ENCODE results near the gene GPRC5D.

Gene GPRC5D

DNA sequence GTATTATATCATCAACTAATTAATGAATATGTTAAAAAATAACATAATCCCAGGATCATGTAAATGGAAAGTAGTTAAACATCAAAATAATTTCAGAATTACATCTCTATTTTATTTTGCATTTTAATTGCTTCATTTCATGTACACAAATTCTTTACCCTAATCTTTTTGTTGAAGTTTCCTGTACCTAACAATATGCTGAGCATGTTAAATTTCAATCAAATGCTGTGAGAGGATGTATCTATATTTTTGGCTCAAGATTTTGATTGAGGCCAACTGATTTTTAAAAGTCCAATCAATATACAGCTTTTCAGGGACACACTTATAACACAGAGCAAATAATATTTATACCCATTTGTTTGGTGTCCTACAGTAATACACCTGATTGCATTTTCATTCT is 6.4 kb downstream of the GPRC5D start:
- TF ChIP-seq, protein P1, sequence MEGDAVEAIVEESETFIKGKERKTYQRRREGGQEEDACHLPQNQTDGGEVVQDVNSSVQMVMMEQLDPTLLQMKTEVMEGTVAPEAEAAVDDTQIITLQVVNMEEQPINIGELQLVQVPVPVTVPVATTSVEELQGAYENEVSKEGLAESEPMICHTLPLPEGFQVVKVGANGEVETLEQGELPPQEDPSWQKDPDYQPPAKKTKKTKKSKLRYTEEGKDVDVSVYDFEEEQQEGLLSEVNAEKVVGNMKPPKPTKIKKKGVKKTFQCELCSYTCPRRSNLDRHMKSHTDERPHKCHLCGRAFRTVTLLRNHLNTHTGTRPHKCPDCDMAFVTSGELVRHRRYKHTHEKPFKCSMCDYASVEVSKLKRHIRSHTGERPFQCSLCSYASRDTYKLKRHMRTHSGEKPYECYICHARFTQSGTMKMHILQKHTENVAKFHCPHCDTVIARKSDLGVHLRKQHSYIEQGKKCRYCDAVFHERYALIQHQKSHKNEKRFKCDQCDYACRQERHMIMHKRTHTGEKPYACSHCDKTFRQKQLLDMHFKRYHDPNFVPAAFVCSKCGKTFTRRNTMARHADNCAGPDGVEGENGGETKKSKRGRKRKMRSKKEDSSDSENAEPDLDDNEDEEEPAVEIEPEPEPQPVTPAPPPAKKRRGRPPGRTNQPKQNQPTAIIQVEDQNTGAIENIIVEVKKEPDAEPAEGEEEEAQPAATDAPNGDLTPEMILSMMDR (IDR thresholded peaks at IDR 0.05; ENCODE audit: control extremely low read depth, extremely low read depth, low read depth, missing control alignments), result no peak
- DNase-seq (ENCODE audit: extremely low spot score), result no peak
- POLR2A ChIA-PET, result no interaction called here
- CTCF ChIA-PET, result no interaction called here

DNA sequence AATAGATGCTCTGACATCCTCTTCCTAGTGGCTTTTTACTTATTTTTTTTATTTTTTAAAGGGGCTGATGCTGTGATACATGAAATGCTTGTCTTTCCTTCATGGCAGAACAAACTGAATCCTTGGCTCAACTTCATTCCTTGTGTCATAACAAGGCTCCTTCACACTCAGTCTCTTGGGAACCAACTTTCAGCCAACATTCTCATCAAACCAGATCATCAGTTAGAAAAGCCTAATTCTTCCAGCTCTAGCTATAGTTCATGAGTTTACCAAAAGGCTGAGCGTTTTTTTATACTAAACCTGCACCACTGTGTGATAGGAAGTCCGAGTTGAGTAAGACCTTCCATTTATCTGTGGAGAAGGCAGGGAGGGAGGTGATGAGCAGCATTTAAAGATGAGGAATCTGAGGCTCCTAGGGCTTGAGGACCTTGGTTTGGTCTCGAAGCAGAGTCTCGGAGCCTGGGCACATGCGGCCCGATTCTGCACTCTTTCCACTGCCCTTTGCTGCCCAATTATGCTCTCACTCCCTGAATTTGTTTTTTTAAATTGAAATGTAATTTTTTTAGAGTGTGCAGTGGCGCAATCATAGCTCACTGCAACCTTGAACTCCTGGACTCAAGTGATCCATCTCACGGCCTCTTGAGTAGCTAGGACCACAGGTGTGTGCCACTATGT is 8.2 kb downstream of the GPRC5D start:
- TF ChIP-seq, protein P1 (IDR thresholded peaks at IDR 0.05; ENCODE audit: control extremely low read depth, extremely low read depth, low read depth, missing control alignments), result no peak
- POLR2A ChIA-PET, result no interaction called here
- no peak for DNase-seq (ENCODE audit: extremely low spot score)
- CTCF ChIA-PET, result interaction anchor here (1.2 to 3.2 kb wide), 2 partner anchors 10 to 27 kb away, joined by 3 to 14 read pairs; no protein-coding TSS in a partner anchor

DNA sequence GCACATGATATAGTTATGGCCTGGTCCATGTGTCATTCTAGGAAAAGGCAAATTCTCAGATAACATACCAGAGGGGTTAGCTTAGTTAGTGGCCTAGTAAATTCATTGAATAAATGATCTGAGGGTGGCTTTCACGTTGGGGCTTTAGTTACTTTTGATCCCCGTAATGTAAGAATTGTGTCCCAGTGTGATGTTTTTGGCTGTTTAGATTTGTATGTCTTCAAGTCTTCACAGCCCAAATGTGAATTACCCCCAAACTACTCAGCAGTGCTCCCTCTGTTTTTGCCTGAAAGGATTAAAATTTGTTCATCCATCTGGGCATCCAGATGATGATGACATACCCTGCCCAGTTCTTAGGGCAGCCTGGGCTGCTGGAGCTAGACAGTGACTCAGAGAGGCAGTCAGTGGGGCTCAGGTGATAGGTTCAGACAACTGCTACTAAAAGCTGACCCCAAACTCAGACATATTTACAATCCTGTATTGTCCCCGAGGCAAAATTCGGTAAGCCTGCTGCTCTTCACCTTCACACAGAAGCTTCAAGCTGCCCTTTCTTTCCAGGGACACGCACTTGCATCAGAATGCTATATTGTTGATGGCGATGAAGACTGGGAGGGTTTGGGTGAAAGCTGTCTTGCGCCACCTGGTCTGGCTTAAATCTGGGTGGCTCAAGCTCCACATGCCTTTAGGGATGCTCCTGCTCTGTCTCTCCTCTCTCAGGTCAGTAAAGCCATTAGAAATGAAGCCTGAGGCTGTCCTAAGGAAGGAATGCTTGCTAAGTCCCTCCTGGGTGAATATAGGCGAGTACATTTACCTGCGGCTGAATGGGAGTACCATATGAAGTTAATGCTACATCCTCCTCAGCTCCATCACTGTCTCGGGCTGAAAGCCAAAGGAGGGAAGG is 10.3 kb downstream of the GPRC5D start:
- ChIA-PET POLR2A (no interaction called here), CTCF (interaction anchor here (1.5 to 3.2 kb wide), 3 partner anchors 13 to 270 kb away, joined by 4 to 14 read pairs (median 5); no protein-coding TSS in a partner anchor)
- TF ChIP-seq, protein P1 (IDR thresholded peaks at IDR 0.05; ENCODE audit: control extremely low read depth, extremely low read depth, low read depth, missing control alignments), result no peak
- DNase-seq (ENCODE audit: extremely low spot score), result no peak

DNA sequence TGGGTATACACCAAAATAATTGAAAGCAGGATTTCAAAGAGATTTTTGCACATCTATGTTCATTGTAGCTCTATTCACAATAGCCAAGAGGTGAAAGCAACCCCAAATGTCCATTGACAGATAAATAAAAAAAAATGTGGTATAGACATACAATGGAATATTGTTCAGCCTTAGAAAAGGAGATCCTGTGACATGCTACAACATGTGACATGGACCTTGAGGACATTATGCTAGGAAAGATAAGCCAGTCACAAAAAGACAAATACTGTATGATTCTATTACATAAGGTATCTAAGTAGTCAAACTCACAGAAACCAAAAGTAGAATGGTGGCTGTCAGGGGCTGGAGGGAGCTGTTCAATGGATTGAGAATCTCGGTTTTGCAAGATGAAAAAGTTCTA is 12.1 kb downstream of the GPRC5D start:
- no peak for DNase-seq (ENCODE audit: extremely low spot score)
- POLR2A ChIA-PET, result no interaction called here
- TF ChIP-seq, protein P1 (IDR thresholded peaks at IDR 0.05; ENCODE audit: control extremely low read depth, extremely low read depth, low read depth, missing control alignments), result no peak
- CTCF ChIA-PET, result interaction anchor here (0.7 to 1.1 kb wide), 2 partner anchors 9 to 24 kb away, joined by 3 to 5 read pairs; no protein-coding TSS in a partner anchor

GRCh38 chr12:12938541-12938940 is 13.4 kb downstream of the GPRC5D start:
- DNase-seq (ENCODE audit: extremely low spot score), result no peak
- ChIA-PET POLR2A (no interaction called here), CTCF (interaction anchor here (1.1 kb wide), 2 partner anchors 8 to 23 kb away, joined by 3 to 5 read pairs; no protein-coding TSS in a partner anchor)
- TF ChIP-seq, protein P1 (IDR thresholded peaks at IDR 0.05; ENCODE audit: control extremely low read depth, extremely low read depth, low read depth, missing control alignments), result no peak

- no peak for DNase-seq (ENCODE audit: extremely low spot score)
- ChIA-PET CTCF (interaction anchor here (1.1 kb wide), 1 partner anchor 275 kb away, joined by 4 read pairs; no protein-coding TSS in a partner anchor), POLR2A (no interaction called here)
- TF ChIP-seq, protein P1 (IDR thresholded peaks at IDR 0.05; ENCODE audit: control extremely low read depth, extremely low read depth, low read depth, missing control alignments), result no peak
Observed at GRCh38 chr12:12936983-12937491, 14.9 kb downstream of the GPRC5D start.

Data from GM10248 (cell line).